SU-DHL-6 (cell line): ENCODE data around the gene ZNF664.

Experiments
- EZH2phosphoT487 ChIP-seq: fragments of 200-600 bp; sonication (generic), shearing (Covaris generic); conservative IDR thresholded peaks from 2 replicates; pipeline ENCODE4 v1.6.1; 2018; ENCODE audit warnings: mild to moderate bottlenecking, antibody characterized with exemption, low read length, moderate library complexity, mixed read lengths
- TF ChIP-seq, protein P1 (sequence below): fragments of 200-600 bp; sonication (generic); IDR thresholded peaks from one replicate; pipeline ENCODE4 v1.5.1; 2017; ENCODE audit warnings: antibody characterized with exemption, mild to moderate bottlenecking, low read length, moderate library complexity; ENCODE audit not compliant: insufficient read depth, poor library complexity, severe bottlenecking

DNA sequence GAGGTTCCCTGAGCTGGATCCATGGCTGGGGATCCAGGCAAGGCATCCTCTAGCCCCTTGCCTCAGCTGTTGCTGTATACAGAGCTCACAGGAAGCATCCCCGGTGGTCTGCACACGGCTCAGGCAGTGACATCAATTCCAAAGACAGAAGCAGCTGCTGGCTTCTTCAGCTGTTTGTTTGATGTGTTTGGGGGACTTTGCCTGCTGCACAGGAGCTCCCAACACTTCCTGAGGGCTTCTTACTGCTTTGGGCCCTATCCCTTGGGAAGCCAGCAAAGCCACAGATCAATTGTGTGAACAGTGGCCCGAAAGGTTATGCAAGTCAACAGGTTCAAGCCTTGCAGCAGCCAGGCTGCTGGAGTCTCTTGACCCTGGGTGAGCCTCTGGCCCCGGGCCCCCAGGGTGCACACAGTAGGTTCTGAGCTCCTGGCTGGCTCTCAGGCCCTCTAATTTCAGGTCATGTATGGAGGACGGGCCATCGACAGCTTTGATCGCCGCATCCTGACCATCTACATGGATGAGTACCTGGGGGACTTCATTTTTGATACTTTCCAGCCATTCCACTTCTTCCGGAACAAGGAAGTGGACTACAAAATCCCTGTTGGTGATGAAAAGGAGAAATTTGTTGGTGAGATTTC lies 43.0 kb upstream of the ZNF664 start:
- TF ChIP-seq, protein P1, sequence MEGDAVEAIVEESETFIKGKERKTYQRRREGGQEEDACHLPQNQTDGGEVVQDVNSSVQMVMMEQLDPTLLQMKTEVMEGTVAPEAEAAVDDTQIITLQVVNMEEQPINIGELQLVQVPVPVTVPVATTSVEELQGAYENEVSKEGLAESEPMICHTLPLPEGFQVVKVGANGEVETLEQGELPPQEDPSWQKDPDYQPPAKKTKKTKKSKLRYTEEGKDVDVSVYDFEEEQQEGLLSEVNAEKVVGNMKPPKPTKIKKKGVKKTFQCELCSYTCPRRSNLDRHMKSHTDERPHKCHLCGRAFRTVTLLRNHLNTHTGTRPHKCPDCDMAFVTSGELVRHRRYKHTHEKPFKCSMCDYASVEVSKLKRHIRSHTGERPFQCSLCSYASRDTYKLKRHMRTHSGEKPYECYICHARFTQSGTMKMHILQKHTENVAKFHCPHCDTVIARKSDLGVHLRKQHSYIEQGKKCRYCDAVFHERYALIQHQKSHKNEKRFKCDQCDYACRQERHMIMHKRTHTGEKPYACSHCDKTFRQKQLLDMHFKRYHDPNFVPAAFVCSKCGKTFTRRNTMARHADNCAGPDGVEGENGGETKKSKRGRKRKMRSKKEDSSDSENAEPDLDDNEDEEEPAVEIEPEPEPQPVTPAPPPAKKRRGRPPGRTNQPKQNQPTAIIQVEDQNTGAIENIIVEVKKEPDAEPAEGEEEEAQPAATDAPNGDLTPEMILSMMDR, result no peak
- TF ChIP-seq EZH2phosphoT487, result no peak
